Lower lobe of right lung (tissue), 2 donors: ENCODE measurements around the gene DPF3. TPM values are rescaled to one million over a fixed set of nuclear protein-coding genes. Genes with fewer than 3 reads are reported as not detected.

Experiments
- ATAC-seq, 2 donors: fragments of 200-7000 bp; cut with Tn5 transposase; one replicate each; pipeline ENCODE4 v1.9.1; 2020 to 2022; ENCODE audit warnings: mild to moderate bottlenecking in 2 of 2, moderate library complexity in 2 of 2
- DNase-seq: peaks from one replicate; pipeline ENCODE4 v3.0.0-alpha.2; 2020
- H3K27ac ChIP-seq: fragments of 200-600 bp; one replicate; pipeline ENCODE4 v1.8.0; 2022
- H3K27me3 ChIP-seq: fragments of 200-600 bp; one replicate; pipeline ENCODE4 v1.8.0; 2022; ENCODE audit warnings: low read depth
- H3K36me3 ChIP-seq: fragments of 200-600 bp; one replicate; pipeline ENCODE4 v1.8.0; 2022; ENCODE audit warnings: mild to moderate bottlenecking
- H3K4me1 ChIP-seq: fragments of 200-600 bp; one replicate; pipeline ENCODE4 v1.8.0; 2022
- H3K4me3 ChIP-seq: fragments of 200-600 bp; one replicate; pipeline ENCODE4 v1.8.0; 2022; ENCODE audit warnings: mild to moderate bottlenecking
- H3K9me3 ChIP-seq: fragments of 200-600 bp; one replicate; pipeline ENCODE4 v1.8.0; 2022
- CTCF ChIP-seq: fragments of 200-600 bp; IDR thresholded peaks from one replicate; pipeline ENCODE4 v1.8.0; 2022; ENCODE audit warnings: antibody characterized with exemption, mild to moderate bottlenecking
- intact Hi-C: fragments of 100-400 bp; cut with DNase I; formaldehyde crosslinking; loops from one replicate; pipeline ENCODE4 v1.11.0; 2022
- total RNA-seq: library from RNA; stranded (reverse); fragmentation: NEBNext Ultra II Directional; extraction: Animal tissue kit (Norgen Biotek cat#: 25700); gene quantifications from one replicate; pipeline ENCODE4 v1.2.1, GENCODE V29; 2021
- donor health status: DM: no; HTN: yes; CAD: no; lungs with severe emphysema.

DPF3 gene
- total RNA-seq, 1 donor from 2014 or later = 0.59 TPM

- DNase-seq (no peak), ATAC-seq (no peak)
- Histone ChIP-seq H3K27me3 (no peaks in the 10 kb centered on the region), H3K9me3 (no peaks in the 10 kb centered on the region), H3K36me3 (no peaks in the 10 kb centered on the region), H3K4me1 (no peaks in the 10 kb centered on the region), H3K27ac (no peak overlapping the region), H3K4me3 (no peak overlapping the region)
- intact Hi-C loops = no loop called here
- no peak for TF ChIP-seq CTCF
These were observed 277.1 kb downstream of the DPF3 start for GRCh38 chr14:72616811-72617210.

GRCh38 chr14:72616294-72616693, 277.6 kb downstream of the DPF3 start:
- H3K27ac ChIP-seq = no peak overlapping the region
- no peak for TF ChIP-seq CTCF
- DNase-seq (no peak), ATAC-seq (no peak)
- H3K9me3 ChIP-seq = no peaks in the 10 kb centered on the region
- no peaks in the 10 kb centered on the region for H3K27me3 ChIP-seq
- no peaks in the 10 kb centered on the region for H3K4me1 ChIP-seq
- intact Hi-C loops = no loop called here
- H3K36me3 ChIP-seq = no peaks in the 10 kb centered on the region
- H3K4me3 ChIP-seq = no peak overlapping the region

- DNase-seq = no peak
These were observed 278.3 kb downstream of the DPF3 start for GRCh38 chr14:72615451-72616121.

GRCh38 chr14:72614891-72615415, 278.9 kb downstream of the DPF3 start:
- H3K9me3 ChIP-seq = no peaks in the 10 kb centered on the region
- TF ChIP-seq CTCF = no peak
- H3K27ac ChIP-seq = no peak overlapping the region
- DNase-seq (no peak), ATAC-seq (no peak)
- no peak overlapping the region for H3K4me3 ChIP-seq
- H3K4me1 ChIP-seq = no peaks in the 10 kb centered on the region
- no peaks in the 10 kb centered on the region for H3K27me3 ChIP-seq
- no peaks in the 10 kb centered on the region for H3K36me3 ChIP-seq
- intact Hi-C loops = no loop called here

More at GRCh38 chr14:72615451-72616121, 278.3 kb downstream of the DPF3 start:
- intact Hi-C loops = no loop called here
- TF ChIP-seq CTCF = no peak
- Histone ChIP-seq H3K36me3 (no peaks in the 10 kb centered on the region), H3K27ac (no peak overlapping the region), H3K27me3 (no peaks in the 10 kb centered on the region), H3K9me3 (no peaks in the 10 kb centered on the region), H3K4me1 (no peaks in the 10 kb centered on the region), H3K4me3 (no peak overlapping the region)
- no peak for ATAC-seq

GRCh38 chr14:72614365-72614764, 279.5 kb downstream of the DPF3 start:
- no peak for TF ChIP-seq CTCF
- ATAC-seq (no peak), DNase-seq (no peak)
- H3K27me3 ChIP-seq = no peaks in the 10 kb centered on the region
- H3K36me3 ChIP-seq = no peaks in the 10 kb centered on the region
- no peaks in the 10 kb centered on the region for H3K9me3 ChIP-seq
- H3K27ac ChIP-seq = no peak overlapping the region
- intact Hi-C loops = no loop called here
- H3K4me3 ChIP-seq = no peak overlapping the region
- H3K4me1 ChIP-seq = no peaks in the 10 kb centered on the region
